Ovary (tissue), 9 donors: ENCODE data around the gene RHO. TPM values are rescaled to one million over a fixed set of nuclear protein-coding genes. Genes with fewer than 3 reads are reported as not detected.

Experiments
- DNase-seq, 5 donors: peaks; one replicate each; pipeline ENCODE4 v3.0.0-alpha.2; 2019 to 2020
- H3K27ac ChIP-seq, 2 donors: fragments of 200-600 bp; one replicate each; pipeline versions ENCODE4 v1.5.1 to v1.8.0; 2019 to 2022
- H3K27me3 ChIP-seq: fragments of 200-600 bp; one replicate; pipeline ENCODE4 v1.8.0; 2022
- H3K36me3 ChIP-seq: fragments of 200-600 bp; sonication (generic); one replicate; pipeline ENCODE4 v1.5.1; 2019
- H3K4me1 ChIP-seq: one replicate; pipeline ENCODE4 v1.8.1; 2013; ENCODE audit warnings: mild to moderate bottlenecking, moderate library complexity; ENCODE audit not compliant: insufficient read depth
- H3K4me3 ChIP-seq: fragments of 200-600 bp; sonication (generic); one replicate; pipeline ENCODE4 v1.5.1; 2017
- H3K9me3 ChIP-seq, 2 donors: fragments of 200-600 bp in 1 of 2; sonication (generic) in 1 of 2; one replicate each; pipeline versions ENCODE4 v1.5.1 to v1.8.1; 2013 to 2019; ENCODE audit warnings: mild to moderate bottlenecking in 1 of 2, moderate library complexity in 1 of 2
- CTCF ChIP-seq, 3 donors: fragments of 450-650 bp in 2 of 3; fragments of 200-600 bp in 1 of 3; IDR thresholded peaks; one replicate each; pipeline versions ENCODE4 v1.5.1 to v1.8.0; 2016 to 2022; ENCODE audit warnings: antibody characterized with exemption in 3 of 3, mild to moderate bottlenecking in 1 of 3
- EP300 ChIP-seq: sonication (generic); formaldehyde crosslinking; IDR thresholded peaks from one replicate; pipeline ENCODE4 v1.6.1; 2017; ENCODE audit warnings: antibody characterized with exemption
- POLR2A ChIP-seq: fragments of 450-650 bp; IDR thresholded peaks from one replicate; pipeline ENCODE4 v1.6.1; 2017; ENCODE audit warnings: antibody characterized with exemption, mild to moderate bottlenecking, moderate library complexity
- WGBS, 3 donors: extraction: QIAGEN DNeasy Blood & Tissue Kit in 1 of 3; methylation state at CpG; one replicate each; pipeline versions ENCODE4 v1.1.5 to v1.1.7; 2013 to 2017; 5-methylcytosine and 5-hydroxymethylcytosine counted together
- intact Hi-C, 4 donors: fragments of 100-400 bp; cut with DNase I; formaldehyde crosslinking; loops; one replicate each; pipeline versions ENCODE4 v1.11.0 to v1.15.1; 2022 to 2023
- polyA plus RNA-seq, 2 donors: library from polyadenylated mRNA; stranded (reverse); fragments of 200-250 nt in 1 of 2; fragments of 350-450 nt in 1 of 2; fragmentation: Illumina TruSeq in 1 of 2; extraction: RNeasy Lipid Tissue Mini Kit (QIAGEN cat#74804) in 1 of 2; gene quantifications; one replicate each; pipeline ENCODE4 v1.2.3, GENCODE V29; 2013 to 2014
- total RNA-seq, 7 donors: library from RNA; depleted of rRNA in 2 of 7; stranded (reverse); fragments of >200 nt in 2 of 7; fragmentation: NEBNext Ultra II Directional in 3 of 7; extraction: Animal tissue kit (Norgen Biotek cat#: 25700) in 3 of 7; gene quantifications; one replicate each; pipeline versions ENCODE4 v1.1.0 to v1.2.4, GENCODE V29; 2016 to 2023
- donor health status: DM: no; HTN: no; CAD: no; lungs with moderate emphysema.
- donor health status: DM: no; HTN: no; CAD: no.
- donor health status: Bipolar disorder and iron deficiency.
- donor health status: DM: yes; HTN: yes; CAD: no.
- donor health status: DM: no; HTN: no; CAD: no.
- donor health status: DM: yes; HTN: yes; CAD: no.

RHO gene
- total and polyA plus RNA-seq, 9 donors = 0.13 to 0.24 TPM; not detected in 7

GRCh38 chr3:129560269-129560787, 31.9 kb downstream of the RHO start:
- H3K4me1 ChIP-seq = peaks cover 19% of the 10 kb centered on the region
- no peaks in the 10 kb centered on the region for H3K9me3 ChIP-seq
- no peaks in the 10 kb centered on the region for H3K27me3 ChIP-seq
- DNase-seq = peak; percentile 61 to 74 (median 65)
- H3K27ac ChIP-seq = peak overlapping the region; percentile 45 to 92
- peak overlapping the region; percentile 8 for H3K4me3 ChIP-seq
- H3K36me3 ChIP-seq = no peaks in the 10 kb centered on the region
- WGBS, 3 donors = 61 to 63% (median 61%) methylated on average over 16 of the region's 16 CpGs
- intact Hi-C loops = loop anchor here in 2 of 4 donors (5.0 to 10.0 kb wide), 3 partner anchors 37 to 68 kb away; no protein-coding TSS in a partner anchor
- TF ChIP-seq CTCF (IDR thresholded peaks at IDR 0.05) = no peak
- no peak for TF ChIP-seq EP300
- TF ChIP-seq POLR2A = no peak

- peak overlapping the region; percentile 82 to 92 for H3K27ac ChIP-seq
- 11 to 14% (median 11%) methylated on average over 17 to 18 of the region's 18 CpGs for WGBS, 3 donors
- peak; percentile 91 to 95 (median 92) for DNase-seq
- TF ChIP-seq POLR2A (no peak), CTCF (IDR thresholded peaks at IDR 0.05) (no peak), EP300 (no peak)
- peaks cover 15% of the 10 kb centered on the region for H3K4me1 ChIP-seq
- intact Hi-C loops = loop anchor here in 2 of 4 donors (5.0 to 10.0 kb wide), 3 partner anchors 36 to 69 kb away; no protein-coding TSS in a partner anchor
- H3K36me3 ChIP-seq = no peaks in the 10 kb centered on the region
- H3K4me3 ChIP-seq = peak overlapping the region; percentile 8
- H3K27me3 ChIP-seq = no peaks in the 10 kb centered on the region
- H3K9me3 ChIP-seq = no peaks in the 10 kb centered on the region
These were observed 32.6 kb downstream of the RHO start for GRCh38 chr3:129560911-129561594.

GRCh38 chr3:129561619-129562248, 33.3 kb downstream of the RHO start:
- 75 to 83% (median 80%) methylated on average over 18 of the region's 18 CpGs for WGBS, 3 donors
- no peak for TF ChIP-seq EP300
- TF ChIP-seq POLR2A = no peak
- TF ChIP-seq CTCF (IDR thresholded peaks at IDR 0.05) = no peak
- H3K4me1 ChIP-seq = peaks cover 15% of the 10 kb centered on the region

GRCh38 chr3:129562803-129563202, 34.4 kb downstream of the RHO start:
- no peaks in the 10 kb centered on the region for H3K27me3 ChIP-seq
- no peak overlapping the region for H3K27ac ChIP-seq
- TF ChIP-seq POLR2A (no peak), CTCF (IDR thresholded peaks at IDR 0.05) (no peak), EP300 (no peak)
- DNase-seq = no peak
- no peaks in the 10 kb centered on the region for H3K36me3 ChIP-seq
- intact Hi-C loops = loop anchor here in 2 of 4 donors (5.0 to 10.0 kb wide), 3 partner anchors 34 to 71 kb away; no protein-coding TSS in a partner anchor
- peaks cover 24% of the 10 kb centered on the region for H3K4me1 ChIP-seq
- no peaks in the 10 kb centered on the region for H3K9me3 ChIP-seq
- 88 to 89% (median 88%) methylated on average over 13 to 19 of the region's 19 CpGs for WGBS, 3 donors
- no peak overlapping the region for H3K4me3 ChIP-seq

More at GRCh38 chr3:129561619-129562248, 33.3 kb downstream of the RHO start:
- H3K4me3 ChIP-seq = no peak overlapping the region
- no peaks in the 10 kb centered on the region for H3K36me3 ChIP-seq
- DNase-seq = no peak
- no peaks in the 10 kb centered on the region for H3K9me3 ChIP-seq
- H3K27me3 ChIP-seq = no peaks in the 10 kb centered on the region
- H3K27ac ChIP-seq = peak overlapping the region; percentile 82 to 92
- intact Hi-C loops = loop anchor here in 2 of 4 donors (5.0 to 10.0 kb wide), 3 partner anchors 36 to 69 kb away; no protein-coding TSS in a partner anchor
